OCI-LY7 (cell line): ENCODE measurements around the gene ZNF708. TPM values are rescaled to one million over a fixed set of nuclear protein-coding genes. Genes with fewer than 3 reads are reported as not detected.
"Not testable (repeated sequence)": the region's sequence is repeated elsewhere in the genome, so short reads cannot be mapped to it uniquely, and the experiment has no call there.

Experiments used
- BruUV-seq: library from RNA; stranded (reverse); fragments of 400-500 nt; replicated peaks from 2 replicates; lab custom pipeline; 2021; lab: Mats Ljungman, UMichigan
- CTCF ChIA-PET: fragments of 300-600 bp; sonication (Branson Sonifier 250); formaldehyde crosslinking; loops from one replicate; lab custom pipeline; 2022; ENCODE audit warnings: antibody characterized with exemption; ENCODE audit not compliant: unreplicated experiment; lab: Charles Lee
- POLR2A ChIA-PET: fragments of 300-600 bp; sonication (Branson Sonifier 250); formaldehyde crosslinking; loops from one replicate; lab custom pipeline; 2022; ENCODE audit warnings: antibody characterized with exemption; lab: Charles Lee
- DNase-seq: peaks from one replicate; pipeline ENCODE4 v3.0.0-alpha.2; 2015; ENCODE audit warnings: low spot score
- H2AFZ ChIP-seq: fragments of 200-600 bp; sonication (generic), shearing (Covaris generic); 2 replicates; pipeline ENCODE4 v1.6.1; 2014; ENCODE audit warnings: mild to moderate bottlenecking, antibody characterized with exemption, low read length, moderate library complexity
- H3K27ac ChIP-seq: fragments of 200-600 bp; sonication (generic); 2 replicates; pipeline ENCODE4 v1.5.1; 2014; ENCODE audit warnings: mixed run types, low read depth, mild to moderate bottlenecking, moderate library complexity, low read length, inconsistent platforms; ENCODE audit not compliant: poor library complexity, severe bottlenecking
- H3K36me3 ChIP-seq: fragments of 200-600 bp; sonication (generic); 2 replicates; pipeline ENCODE4 v1.6.1; 2014; ENCODE audit warnings: mild to moderate bottlenecking, antibody characterized with exemption, low read length, moderate library complexity, mixed read lengths; ENCODE audit not compliant: insufficient read depth
- H3K4me1 ChIP-seq: fragments of 200-600 bp; sonication (generic); 2 replicates; pipeline ENCODE4 v1.5.1; 2014; ENCODE audit warnings: mild to moderate bottlenecking, low read length; ENCODE audit not compliant: insufficient read depth, poor library complexity, severe bottlenecking
- H3K4me2 ChIP-seq: fragments of 200-600 bp; sonication (generic); 2 replicates; pipeline ENCODE4 v1.6.1; 2014; ENCODE audit warnings: mild to moderate bottlenecking, low read length
- H3K4me3 ChIP-seq: fragments of 200-600 bp; sonication (generic); 2 replicates; pipeline ENCODE4 v1.5.1; 2014; ENCODE audit warnings: mild to moderate bottlenecking, low read depth, low read length; ENCODE audit not compliant: poor library complexity, severe bottlenecking
- H3K79me2 ChIP-seq: fragments of 200-600 bp; sonication (generic); 2 replicates; pipeline ENCODE4 v1.6.1; 2016; ENCODE audit warnings: low read depth, mild to moderate bottlenecking, low read length, moderate library complexity, mixed read lengths; ENCODE audit not compliant: insufficient read depth
- H3K9me2 ChIP-seq: fragments of 200-600 bp; sonication (generic); 2 replicates; pipeline ENCODE4 v1.6.1; 2016; ENCODE audit warnings: mild to moderate bottlenecking, low read length, mixed read lengths; ENCODE audit not compliant: insufficient read depth
- H3K9me3 ChIP-seq: fragments of 200-600 bp; sonication (generic); 2 replicates; pipeline ENCODE4 v1.6.1; 2014; ENCODE audit warnings: mild to moderate bottlenecking, mixed run types, low read length, mixed read lengths
- H4K20me1 ChIP-seq: fragments of 200-600 bp; sonication (generic); 2 replicates; pipeline ENCODE4 v1.6.1; 2014; ENCODE audit warnings: mild to moderate bottlenecking, antibody characterized with exemption, low read length, moderate library complexity, mixed read lengths; ENCODE audit not compliant: insufficient read depth
- EZH2phosphoT487 ChIP-seq: fragments of 200-600 bp; sonication (generic); IDR thresholded peaks from 2 replicates; pipeline ENCODE4 v1.6.1; 2018; ENCODE audit warnings: low read depth, borderline replicate concordance, mild to moderate bottlenecking, mixed run types, antibody characterized with exemption, low read length, moderate library complexity, mixed read lengths
- intact Hi-C: fragments of 100-400 bp; cut with micrococcal nuclease; formaldehyde crosslinking; loops from one replicate; pipeline ENCODE4 v1.10.0; 2022; ENCODE audit not compliant: unreplicated experiment
- total RNA-seq, 2 experiments: library from RNA; depleted of rRNA in 1 of 2; stranded (reverse); fragments of >200 nt in 1 of 2; shearing (Covaris generic) in 1 of 2; gene quantifications; 2 replicates each; pipeline ENCODE4 v1.2.3, GENCODE V29; 2014 to 2022
- TF ChIP-seq, protein P1 (sequence below): fragments of 200-600 bp; sonication (generic); conservative IDR thresholded peaks from 2 replicates; pipeline ENCODE4 v1.5.1; 2014; ENCODE audit warnings: mild to moderate bottlenecking, antibody characterized with exemption, low read length, moderate library complexity, mixed read lengths

Gene ZNF708
- total RNA-seq, 2 experiments from 2014 or later = 19.3 to 26.5 TPM

DNA sequence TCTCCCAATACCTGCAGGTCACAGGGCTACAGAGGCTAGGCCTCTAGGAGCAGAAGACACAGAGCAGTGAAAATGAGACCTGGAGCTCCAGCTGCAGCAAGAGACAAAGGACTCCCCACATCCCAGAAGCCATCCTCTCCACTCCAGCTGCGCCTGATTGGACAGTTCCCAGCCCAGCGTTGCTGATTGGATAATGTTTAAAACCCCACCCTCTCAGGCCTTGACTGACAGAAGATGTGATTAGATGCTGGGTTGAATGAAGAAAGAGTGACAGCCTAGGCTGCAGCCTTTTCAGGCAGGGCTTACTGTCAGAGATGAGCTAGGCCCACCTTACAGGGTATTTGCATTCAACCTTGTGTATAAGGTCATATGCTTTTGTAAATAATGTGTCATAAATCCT lies 59.4 kb downstream of the ZNF708 start:
- H3K36me3 ChIP-seq = no peaks in the 10 kb centered on the region
- POLR2A ChIA-PET = no interaction called here

DNA sequence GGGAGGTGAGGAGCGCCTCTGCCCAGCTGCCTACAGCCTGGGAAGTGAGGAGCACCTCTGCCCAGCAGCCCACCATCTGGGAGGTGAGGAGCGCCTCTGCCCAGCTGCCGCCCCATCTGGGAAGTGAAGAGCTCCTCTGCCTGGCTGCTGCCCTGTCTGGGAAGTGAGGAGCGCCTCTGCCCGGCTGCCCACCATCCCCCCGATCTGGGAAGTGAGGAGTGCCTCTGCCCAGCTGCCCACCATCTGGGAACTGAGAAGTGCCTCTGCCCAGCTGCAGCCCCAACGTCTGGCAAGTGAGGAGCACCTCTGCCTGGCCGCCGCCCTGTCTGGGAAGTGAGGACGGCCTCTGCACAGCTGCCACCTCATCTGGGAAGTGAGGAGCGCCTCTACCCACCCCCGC lies 64.3 kb downstream of the ZNF708 start:
- no peaks in the 10 kb centered on the region for H3K4me1 ChIP-seq
- H3K9me2 ChIP-seq = no peaks in the 10 kb centered on the region
- H3K27ac ChIP-seq = no peak overlapping the region
- no peaks in the 10 kb centered on the region for H3K79me2 ChIP-seq
- ChIA-PET POLR2A (no interaction called here), CTCF (no interaction called here)
- H3K9me3 ChIP-seq = no peaks in the 10 kb centered on the region
- no peak for DNase-seq
- intact Hi-C loops = no loop called here
- BruUV-seq = no TSS peak
- no peaks in the 10 kb centered on the region for H4K20me1 ChIP-seq
- no peak overlapping the region for H3K4me3 ChIP-seq
- no peaks in the 10 kb centered on the region for H3K36me3 ChIP-seq
- TF ChIP-seq, protein P1, sequence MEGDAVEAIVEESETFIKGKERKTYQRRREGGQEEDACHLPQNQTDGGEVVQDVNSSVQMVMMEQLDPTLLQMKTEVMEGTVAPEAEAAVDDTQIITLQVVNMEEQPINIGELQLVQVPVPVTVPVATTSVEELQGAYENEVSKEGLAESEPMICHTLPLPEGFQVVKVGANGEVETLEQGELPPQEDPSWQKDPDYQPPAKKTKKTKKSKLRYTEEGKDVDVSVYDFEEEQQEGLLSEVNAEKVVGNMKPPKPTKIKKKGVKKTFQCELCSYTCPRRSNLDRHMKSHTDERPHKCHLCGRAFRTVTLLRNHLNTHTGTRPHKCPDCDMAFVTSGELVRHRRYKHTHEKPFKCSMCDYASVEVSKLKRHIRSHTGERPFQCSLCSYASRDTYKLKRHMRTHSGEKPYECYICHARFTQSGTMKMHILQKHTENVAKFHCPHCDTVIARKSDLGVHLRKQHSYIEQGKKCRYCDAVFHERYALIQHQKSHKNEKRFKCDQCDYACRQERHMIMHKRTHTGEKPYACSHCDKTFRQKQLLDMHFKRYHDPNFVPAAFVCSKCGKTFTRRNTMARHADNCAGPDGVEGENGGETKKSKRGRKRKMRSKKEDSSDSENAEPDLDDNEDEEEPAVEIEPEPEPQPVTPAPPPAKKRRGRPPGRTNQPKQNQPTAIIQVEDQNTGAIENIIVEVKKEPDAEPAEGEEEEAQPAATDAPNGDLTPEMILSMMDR = no peak
- no peak for TF ChIP-seq EZH2phosphoT487
- H3K4me2 ChIP-seq = no peak overlapping the region
- no peak overlapping the region for H2AFZ ChIP-seq

More for the DNA sequence above, 59.4 kb downstream of the ZNF708 start:
- Histone ChIP-seq H3K4me3 (no peak overlapping the region), H2AFZ (no peak overlapping the region), H4K20me1 (no peaks in the 10 kb centered on the region), H3K9me3 (no peaks in the 10 kb centered on the region), H3K27ac (no peak overlapping the region), H3K9me2 (no peaks in the 10 kb centered on the region), H3K79me2 (no peaks in the 10 kb centered on the region), H3K4me1 (no peaks in the 10 kb centered on the region), H3K4me2 (no peak overlapping the region)
- BruUV-seq = no TSS peak
- intact Hi-C loops = no loop called here
- CTCF ChIA-PET = no interaction called here
- TF ChIP-seq, protein P1 = no peak
- DNase-seq = no peak

DNA sequence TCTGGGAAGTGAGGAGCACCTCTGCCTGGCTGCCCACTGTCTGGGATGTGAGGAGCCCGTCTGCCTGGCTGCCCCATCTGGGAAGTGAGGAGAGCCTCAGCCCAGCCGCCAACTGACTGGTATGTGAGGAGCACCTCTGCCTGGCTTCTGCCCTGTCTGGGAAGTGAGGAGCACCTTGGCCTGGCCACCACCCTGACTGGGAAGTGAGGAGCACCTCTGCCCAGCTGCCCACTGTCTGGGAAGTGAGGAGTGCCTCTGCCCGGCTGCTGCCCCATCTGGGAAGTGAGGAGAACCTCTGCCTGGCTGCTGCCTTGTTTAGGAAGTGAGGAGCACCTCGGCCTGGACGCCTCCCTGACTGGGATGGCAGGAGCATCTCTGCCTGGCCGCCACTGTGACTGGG lies 64.8 kb downstream of the ZNF708 start:
- no TSS peak for BruUV-seq
- H3K9me2 ChIP-seq = no peaks in the 10 kb centered on the region
- DNase-seq = no peak
- no peaks in the 10 kb centered on the region for H3K36me3 ChIP-seq
- intact Hi-C loops = no loop called here
- no peaks in the 10 kb centered on the region for H3K4me1 ChIP-seq
- H3K9me3 ChIP-seq = no peaks in the 10 kb centered on the region
- no peak overlapping the region for H3K4me3 ChIP-seq
- H3K79me2 ChIP-seq = no peaks in the 10 kb centered on the region
- no peak overlapping the region for H3K27ac ChIP-seq
- CTCF ChIA-PET = no interaction called here
- POLR2A ChIA-PET = no interaction called here
- no peak overlapping the region for H3K4me2 ChIP-seq
- no peak for TF ChIP-seq EZH2phosphoT487
- TF ChIP-seq, protein P1 = no peak
- no peak overlapping the region for H2AFZ ChIP-seq
- H4K20me1 ChIP-seq = no peaks in the 10 kb centered on the region

DNA sequence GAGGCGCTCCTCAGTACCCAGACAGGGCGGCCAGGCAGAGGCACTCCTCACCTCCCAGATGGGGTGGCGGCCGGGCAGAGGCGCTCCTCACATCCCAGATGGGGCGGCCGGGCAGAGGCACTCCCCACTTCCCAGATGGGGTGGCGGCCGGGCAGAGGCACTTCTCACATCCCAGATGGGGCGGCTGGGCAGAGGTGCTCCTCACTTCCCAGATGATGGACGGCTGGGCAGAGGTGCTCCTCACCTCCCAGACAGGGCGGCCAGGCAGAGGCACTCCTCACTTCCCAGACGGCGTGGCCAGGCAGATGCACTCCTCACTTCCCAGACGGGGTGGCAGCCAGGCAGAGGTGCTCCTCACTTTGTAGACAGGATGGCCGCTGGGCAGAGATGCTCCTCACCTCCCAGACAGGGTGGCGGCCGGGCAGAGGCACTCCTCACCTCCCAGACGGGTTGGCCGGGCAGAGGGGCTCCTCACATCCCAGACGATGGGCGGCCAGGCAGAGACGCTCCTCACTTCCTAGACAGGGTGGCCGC lies 68.3 kb downstream of the ZNF708 start:
- POLR2A ChIA-PET, H3K4me2 ChIP-seq, CTCF ChIA-PET, BruUV-seq, H3K9me2 ChIP-seq, H4K20me1 ChIP-seq, DNase-seq, H2AFZ ChIP-seq, H3K4me3 ChIP-seq, H3K27ac ChIP-seq, H3K4me1 ChIP-seq, intact Hi-C loops, H3K79me2 ChIP-seq, H3K9me3 ChIP-seq, H3K36me3 ChIP-seq: not testable (repeated sequence)
